ENCODE data around the gene LGALS3BP.

Gene LGALS3BP

GRCh38 chr17:78999947-79000395, 20.2 kb upstream of the LGALS3BP start:
- DNase-seq (ENCODE audit: low read depth in 2 of 3, low spot score in 2 of 3): no peak

- DNase-seq (ENCODE audit: low read depth in 2 of 3, low spot score in 2 of 3): no peak
Observed at GRCh38 chr17:78999056-78999768, 19.5 kb upstream of the LGALS3BP start.

GRCh38 chr17:78998311-78999055, 18.8 kb upstream of the LGALS3BP start:
- no peak for DNase-seq (ENCODE audit: low read depth in 2 of 3, low spot score in 2 of 3)

GRCh38 chr17:78997881-78998280, 18.2 kb upstream of the LGALS3BP start:
- DNase-seq (ENCODE audit: low read depth in 2 of 3, low spot score in 2 of 3): no peak

GRCh38 chr17:78997231-78997741, 17.6 kb upstream of the LGALS3BP start:
- DNase-seq (ENCODE audit: low read depth in 2 of 3, low spot score in 2 of 3): no peak

GRCh38 chr17:78996781-78997201, 17.1 kb upstream of the LGALS3BP start:
- no peak for DNase-seq (ENCODE audit: low read depth in 2 of 3, low spot score in 2 of 3)

GRCh38 chr17:78995761-78996451, 16.2 kb upstream of the LGALS3BP start:
- no peak for DNase-seq (ENCODE audit: low read depth in 2 of 3, low spot score in 2 of 3)

GRCh38 chr17:78995022-78995760, 15.5 kb upstream of the LGALS3BP start:
- no peak for DNase-seq (ENCODE audit: low read depth in 2 of 3, low spot score in 2 of 3)

GRCh38 chr17:78993981-78994671, 14.4 kb upstream of the LGALS3BP start:
- no peak for DNase-seq (ENCODE audit: low read depth in 2 of 3, low spot score in 2 of 3)

GRCh38 chr17:78993241-78993956, 13.7 kb upstream of the LGALS3BP start:
- DNase-seq (ENCODE audit: low read depth in 2 of 3, low spot score in 2 of 3): peak in 1 of 3 experiments; percentile 34

GRCh38 chr17:78992542-78993212, 13.0 kb upstream of the LGALS3BP start:
- DNase-seq (ENCODE audit: low read depth in 2 of 3, low spot score in 2 of 3): no peak

- DNase-seq (ENCODE audit: low read depth in 2 of 3, low spot score in 2 of 3): no peak
Observed at GRCh38 chr17:78991906-78992532, 12.3 kb upstream of the LGALS3BP start.

- DNase-seq (ENCODE audit: low read depth in 2 of 3, low spot score in 2 of 3): no peak
Observed at GRCh38 chr17:78991017-78991738, 11.5 kb upstream of the LGALS3BP start.

GRCh38 chr17:78990349-78991016, 10.8 kb upstream of the LGALS3BP start:
- DNase-seq (ENCODE audit: low read depth in 2 of 3, low spot score in 2 of 3): no peak

- DNase-seq (ENCODE audit: low read depth in 2 of 3, low spot score in 2 of 3): no peak
Observed at GRCh38 chr17:78988152-78988551, 8.4 kb upstream of the LGALS3BP start.

- DNase-seq (ENCODE audit: low read depth in 2 of 3, low spot score in 2 of 3): no peak
Observed at GRCh38 chr17:78986649-78987328, 7.1 kb upstream of the LGALS3BP start.

All from activated CD8-positive, alpha-beta memory T cell treated with anti-CD3 and anti-CD28 coated beads for 48 hours (primary cell).